IMR-90 (cell line): ENCODE measurements around the gene OPHN1. TPM values are rescaled to one million over a fixed set of nuclear protein-coding genes. Genes with fewer than 3 reads are reported as not detected.
A peak's percentile ranks its signal among the peaks of the same experiment; 100 is the strongest.

Source experiments
- ATAC-seq: fragments of 200-7000 bp; cut with Tn5 transposase; 2 replicates; pipeline ENCODE4 v1.9.1; 2020; ENCODE audit warnings: low read depth, mild to moderate bottlenecking, moderate library complexity
- BruUV-seq: library from RNA; stranded (reverse); fragments of 400-500 nt; replicated peaks from 2 replicates; lab custom pipeline; 2021; lab: Mats Ljungman, UMichigan
- CTCF ChIA-PET: fragments of 300-600 bp; formaldehyde crosslinking; extraction: SDS; loops from one replicate; lab custom pipeline; 2021; ENCODE audit warnings: antibody characterized with exemption; lab: Yijun Ruan, JAX
- POLR2A ChIA-PET: fragments of 300-600 bp; sonication (Branson Sonifier 250); formaldehyde crosslinking; loops from one replicate; lab custom pipeline; 2022; ENCODE audit warnings: antibody characterized with exemption; ENCODE audit not compliant: unreplicated experiment; lab: Charles Lee
- DNase-seq: peaks from one replicate; pipeline ENCODE4 v3.0.0; 2013
- H2AFZ ChIP-seq: replicated peaks from 2 replicates; pipeline ENCODE3; 2013; ENCODE audit warnings: low read length, mild to moderate bottlenecking; ENCODE audit not compliant: poor library complexity
- H2AK5ac ChIP-seq: 2 replicates; pipeline ENCODE4 v1.6.1; 2013; ENCODE audit warnings: low read depth, low read length, inconsistent platforms
- H2AK9ac ChIP-seq: replicated peaks from 2 replicates; pipeline ENCODE3; 2013; ENCODE audit warnings: mild to moderate bottlenecking, low read depth, low read length, moderate library complexity; ENCODE audit not compliant: poor library complexity
- H2BK120ac ChIP-seq: 2 replicates; pipeline ENCODE4 v1.6.1; 2013; ENCODE audit warnings: low read depth, low read length, inconsistent platforms
- H2BK15ac ChIP-seq: 3 replicates; pipeline ENCODE4 v1.6.1; 2013; ENCODE audit warnings: low read depth, low read length, inconsistent platforms
- H2BK20ac ChIP-seq: 2 replicates; pipeline ENCODE4 v1.6.1; 2013; ENCODE audit warnings: low read depth, mild to moderate bottlenecking, inconsistent platforms, low read length, moderate library complexity
- H2BK5ac ChIP-seq: 2 replicates; pipeline ENCODE4 v1.6.1; 2013; ENCODE audit warnings: mild to moderate bottlenecking, low read depth, low read length, inconsistent platforms; ENCODE audit not compliant: poor library complexity, severe bottlenecking
- H3K14ac ChIP-seq: replicated peaks from 2 replicates; pipeline ENCODE4 v1.6.1; 2013; ENCODE audit warnings: low read depth, low read length, inconsistent platforms
- H3K18ac ChIP-seq: 2 replicates; pipeline ENCODE4 v1.6.1; 2013; ENCODE audit warnings: low read depth, low read length, control low read depth
- H3K23ac ChIP-seq: 2 replicates; pipeline ENCODE4 v1.6.1; 2013; ENCODE audit warnings: low read depth, low read length, inconsistent platforms
- H3K27ac ChIP-seq: 2 replicates; pipeline ENCODE4 v1.5.1; 2013; ENCODE audit warnings: mild to moderate bottlenecking, control low read depth, low read length; ENCODE audit not compliant: insufficient read depth
- H3K27me3 ChIP-seq: 2 replicates; pipeline ENCODE4 v1.6.1; 2013; ENCODE audit warnings: low read length; ENCODE audit not compliant: control insufficient read depth, insufficient read depth
- H3K36me3 ChIP-seq: 2 replicates; pipeline ENCODE4 v1.6.1; 2013; ENCODE audit warnings: low read length, mixed read lengths; ENCODE audit not compliant: control insufficient read depth, insufficient read depth
- H3K4ac ChIP-seq: 2 replicates; pipeline ENCODE4 v1.6.1; 2013; ENCODE audit warnings: low read depth, low read length, inconsistent platforms
- H3K4me1 ChIP-seq: 2 replicates; pipeline ENCODE4 v1.6.1; 2013; ENCODE audit warnings: low read length, mixed read lengths; ENCODE audit not compliant: control insufficient read depth, insufficient read depth
- H3K4me2 ChIP-seq: 2 replicates; pipeline ENCODE4 v1.6.1; 2013; ENCODE audit warnings: low read depth, mild to moderate bottlenecking, control low read depth, low read length, moderate library complexity
- H3K4me3 ChIP-seq: 2 replicates; pipeline ENCODE4 v1.5.1; 2013; ENCODE audit warnings: low read depth, mild to moderate bottlenecking, control low read depth, low read length, moderate library complexity; ENCODE audit not compliant: insufficient read depth
- H3K56ac ChIP-seq: 2 replicates; pipeline ENCODE4 v1.6.1; 2013; ENCODE audit warnings: low read length, inconsistent platforms; ENCODE audit not compliant: insufficient read depth; ENCODE audit errors: extremely low read depth
- H3K79me1 ChIP-seq, 2 experiments: 2 replicates each; pipeline ENCODE4 v1.6.1; 2013; ENCODE audit warnings: low read length in 2 of 2, inconsistent platforms in 1 of 2, low read depth in 1 of 2
- H3K9ac ChIP-seq: 2 replicates; pipeline ENCODE4 v1.6.1; 2013; ENCODE audit warnings: low read depth, low read length, control low read depth
- H3K9me1 ChIP-seq: 2 replicates; pipeline ENCODE4 v1.6.1; 2013; ENCODE audit warnings: low read length, inconsistent platforms; ENCODE audit not compliant: insufficient read depth
- H3K9me3 ChIP-seq: 2 replicates; pipeline ENCODE4 v1.6.1; 2013; ENCODE audit warnings: low read length; ENCODE audit not compliant: control insufficient read depth, insufficient read depth
- H4K20me1 ChIP-seq: 2 replicates; pipeline ENCODE4 v1.6.1; 2013; ENCODE audit warnings: low read length, inconsistent platforms; ENCODE audit not compliant: insufficient read depth
- H4K5ac ChIP-seq: 2 replicates; pipeline ENCODE4 v1.6.1; 2013; ENCODE audit warnings: mild to moderate bottlenecking, low read depth, low read length, control low read depth
- H4K8ac ChIP-seq, 2 experiments: 2 replicates each; pipeline ENCODE4 v1.6.1; 2013; ENCODE audit warnings: low read depth in 2 of 2, low read length in 2 of 2, control low read depth in 1 of 2, inconsistent platforms in 1 of 2
- H4K91ac ChIP-seq: 2 replicates; pipeline ENCODE4 v1.6.1; 2013; ENCODE audit warnings: low read depth, low read length, inconsistent platforms; ENCODE audit not compliant: insufficient read depth
- MAZ ChIP-seq: IDR thresholded peaks from 2 replicates; pipeline ENCODE4 v1.6.1; 2012; ENCODE audit warnings: low read depth, mild to moderate bottlenecking, low read length, improper control_type of control experiment, moderate library complexity, borderline replicate concordance
- RCOR1 ChIP-seq: IDR thresholded peaks from 2 replicates; pipeline ENCODE4 v1.6.1; 2012; ENCODE audit warnings: mild to moderate bottlenecking, low read length, improper control_type of control experiment; ENCODE audit not compliant: insufficient replicate concordance
- SMC3 ChIP-seq: fragments of 150-350 bp; IDR thresholded peaks from 2 replicates; pipeline ENCODE4 v1.6.1; 2016; ENCODE audit warnings: low read depth, mild to moderate bottlenecking, antibody characterized with exemption, low read length, moderate library complexity
- WGBS, 2 experiments: methylation state at CpG; one replicate each; pipeline versions ENCODE4 v1.1.5 to v1.1.7; 2013; ENCODE audit warnings: missing lambda C conversion rate in 2 of 2; ENCODE audit not compliant: insufficient read length in 1 of 2; ENCODE audit errors: extremely low coverage in 2 of 2; 5-methylcytosine and 5-hydroxymethylcytosine counted together
- dilution Hi-C: fragments of 300-500 bp; cut with HindIII; formaldehyde crosslinking; loops from one replicate; pipeline ENCODE4 v1.14.3; 2018; ENCODE audit warnings: low sequenced_read_pairs; ENCODE audit not compliant: unreplicated experiment
- in situ Hi-C: fragments of 300-500 bp; cut with MboI; formaldehyde crosslinking; loops from 3 replicates; pipeline ENCODE4 v1.14.3; 2019; ENCODE audit warnings: low sequenced_read_pairs, inconsistent platforms, mixed read lengths
- intact Hi-C: fragments of 100-400 bp; cut with micrococcal nuclease; formaldehyde crosslinking; loops from 2 replicates; pipeline ENCODE4 v1.10.0; 2022
- polyA plus RNA-seq, 3 experiments: library from polyadenylated mRNA; depleted of rRNA; stranded (reverse); fragments of >200 nt; gene quantifications; 2 replicates each; pipeline ENCODE4 v1.2.3, GENCODE V29; 2012; ENCODE audit warnings: low replicate concordance in 1 of 3
- total RNA-seq: library from RNA; depleted of rRNA; stranded (reverse); fragments of >200 nt; gene quantifications from 2 replicates; pipeline ENCODE4 v1.2.3, GENCODE V29; 2012
- TF ChIP-seq, protein P1 (sequence below): fragments of 150-350 bp; IDR thresholded peaks from 2 replicates; pipeline ENCODE4 v1.6.1; 2017; ENCODE audit warnings: mild to moderate bottlenecking, antibody characterized with exemption, low read length, low read depth
- TF ChIP-seq, protein P2 (sequence below): fragments of 150-350 bp; IDR thresholded peaks from 2 replicates; pipeline ENCODE4 v1.6.1; 2016; ENCODE audit warnings: low read depth, mild to moderate bottlenecking, low read length, moderate library complexity, borderline replicate concordance

Gene OPHN1
- total and polyA plus RNA-seq, 2 of the 4 experiments (the other 2 are of a cell fraction): 4.0 to 13.1 TPM

DNA sequence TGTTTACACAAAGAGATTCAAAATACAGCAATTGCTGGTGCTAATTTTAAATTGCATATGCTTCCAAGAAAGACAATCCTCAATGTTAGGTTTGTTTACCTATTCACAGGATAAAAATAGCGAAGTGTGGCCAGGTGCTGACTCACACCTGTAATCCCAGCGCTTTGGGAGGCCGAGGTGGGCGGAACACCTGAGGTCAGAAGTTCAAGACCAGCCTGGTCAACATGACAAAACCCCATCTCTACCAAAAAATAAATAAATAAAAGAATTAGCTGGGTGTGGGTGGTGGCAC is 77.7 kb downstream of the OPHN1 start:
- Histone ChIP-seq H3K18ac (no peak overlapping the region), H3K56ac (no peak overlapping the region), H3K9me3 (no peaks in the 10 kb centered on the region), H3K14ac (no peak overlapping the region), H4K5ac (no peak overlapping the region), H3K4ac (no peak overlapping the region), H2AFZ (no peak overlapping the region), H3K9me1 (0 out of 2 replicates have a peak, but pooled peaks cover 3% of the 10 kb centered on the region), H3K79me1 (0 out of 4 replicates have a peak, but pooled peaks cover 0 to 4% of the 10 kb centered on the region in 2 experiments), H4K20me1 (no peaks in the 10 kb centered on the region; the same call in 1 of the 2 replicates), H2BK15ac (no peak overlapping the region), H3K4me1 (peaks cover 6% of the 10 kb centered on the region), H3K27ac (no peak overlapping the region), H2BK5ac (no peak overlapping the region), H3K27me3 (no peaks in the 10 kb centered on the region), H3K4me2 (0 out of 2 replicates have a peak overlapping the region, but pooled peaks have one; percentile 41), H2BK120ac (no peak overlapping the region), H3K36me3 (no peaks in the 10 kb centered on the region), H2AK9ac (no peak overlapping the region), H3K23ac (no peak overlapping the region), H2BK20ac (no peak overlapping the region), H2AK5ac (no peak overlapping the region), H3K9ac (no peak overlapping the region), H4K91ac (no peak overlapping the region), H4K8ac (no peak overlapping the region), H3K4me3 (no peak overlapping the region)
- dilution Hi-C loops (no loop called here), in situ Hi-C loops (no loop called here), intact Hi-C loops (no loop called here)
- no TSS peak for BruUV-seq
- POLR2A ChIA-PET: no interaction called here
- DNase-seq (no peak), ATAC-seq (no peak)
- CTCF ChIA-PET: no interaction called here
- TF ChIP-seq SMC3 (no peak), MAZ (no peak), RCOR1 (no peak)
- TF ChIP-seq, protein P1, sequence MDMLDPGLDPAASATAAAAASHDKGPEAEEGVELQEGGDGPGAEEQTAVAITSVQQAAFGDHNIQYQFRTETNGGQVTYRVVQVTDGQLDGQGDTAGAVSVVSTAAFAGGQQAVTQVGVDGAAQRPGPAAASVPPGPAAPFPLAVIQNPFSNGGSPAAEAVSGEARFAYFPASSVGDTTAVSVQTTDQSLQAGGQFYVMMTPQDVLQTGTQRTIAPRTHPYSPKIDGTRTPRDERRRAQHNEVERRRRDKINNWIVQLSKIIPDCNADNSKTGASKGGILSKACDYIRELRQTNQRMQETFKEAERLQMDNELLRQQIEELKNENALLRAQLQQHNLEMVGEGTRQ: no peak
- TF ChIP-seq, protein P2, sequence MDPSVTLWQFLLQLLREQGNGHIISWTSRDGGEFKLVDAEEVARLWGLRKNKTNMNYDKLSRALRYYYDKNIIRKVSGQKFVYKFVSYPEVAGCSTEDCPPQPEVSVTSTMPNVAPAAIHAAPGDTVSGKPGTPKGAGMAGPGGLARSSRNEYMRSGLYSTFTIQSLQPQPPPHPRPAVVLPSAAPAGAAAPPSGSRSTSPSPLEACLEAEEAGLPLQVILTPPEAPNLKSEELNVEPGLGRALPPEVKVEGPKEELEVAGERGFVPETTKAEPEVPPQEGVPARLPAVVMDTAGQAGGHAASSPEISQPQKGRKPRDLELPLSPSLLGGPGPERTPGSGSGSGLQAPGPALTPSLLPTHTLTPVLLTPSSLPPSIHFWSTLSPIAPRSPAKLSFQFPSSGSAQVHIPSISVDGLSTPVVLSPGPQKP: no peak
- no CpG with 5 or more reads among the region's 4 CpGs for WGBS, 2 experiments
